Fibroblast of lung (primary cell): Measurements from ENCODE around the gene PIK3R1. TPM values are rescaled to one million over a fixed set of nuclear protein-coding genes. Genes with fewer than 3 reads are reported as not detected.

ENCODE experiments used
- DNase-seq, 2 donors: peaks; one replicate each; pipeline versions ENCODE4 v3.0.0 to v3.0.0-alpha.2; 2010; ENCODE audit warnings: low read depth in 2 of 2
- H2AFZ ChIP-seq: 2 replicates; pipeline ENCODE4 v1.5.1; 2012; ENCODE audit warnings: low read length, control low read depth, inconsistent platforms
- H3K27ac ChIP-seq: 2 replicates; pipeline ENCODE4 v1.5.1; 2011; ENCODE audit warnings: low read length, control low read depth; ENCODE audit not compliant: insufficient read depth
- H3K27me3 ChIP-seq: 2 replicates; pipeline ENCODE4 v1.5.1; 2011; ENCODE audit warnings: mild to moderate bottlenecking, low read length; ENCODE audit not compliant: control insufficient read depth, insufficient read depth
- H3K36me3 ChIP-seq: 2 replicates; pipeline ENCODE4 v1.5.1; 2011; ENCODE audit warnings: low read length; ENCODE audit not compliant: control insufficient read depth, insufficient read depth
- H3K4me1 ChIP-seq: 2 replicates; pipeline ENCODE4 v1.5.1; 2011; ENCODE audit warnings: low read length; ENCODE audit not compliant: control insufficient read depth, insufficient read depth; ENCODE audit errors: extremely low read depth
- H3K4me2 ChIP-seq: 2 replicates; pipeline ENCODE4 v1.5.1; 2011; ENCODE audit warnings: low read length, control low read depth; ENCODE audit not compliant: insufficient read depth; ENCODE audit errors: extremely low read depth
- H3K4me3 ChIP-seq, 4 experiments: fragments of 200-600 bp in 1 of 4; sonication (generic) in 1 of 4; replicated peaks in 1 of 4; 2 replicates each; pipeline ENCODE4 v1.5.1; 2011 to 2016; ENCODE audit warnings: low read length in 4 of 4, low read depth in 3 of 4, mild to moderate bottlenecking in 3 of 4, control low read depth in 2 of 4, inconsistent platforms in 1 of 4, mixed read lengths in 1 of 4; ENCODE audit not compliant: insufficient read depth in 1 of 4; ENCODE audit errors: control extremely low read depth in 1 of 4
- H3K79me2 ChIP-seq: 2 replicates; pipeline ENCODE4 v1.5.1; 2012; ENCODE audit warnings: mild to moderate bottlenecking, low read length, inconsistent platforms; ENCODE audit not compliant: control insufficient read depth, insufficient read depth
- H3K9ac ChIP-seq: 2 replicates; pipeline ENCODE4 v1.5.1; 2011; ENCODE audit warnings: mild to moderate bottlenecking, low read length, control low read depth; ENCODE audit not compliant: insufficient read depth
- H3K9me3 ChIP-seq: 2 replicates; pipeline ENCODE4 v1.5.1; 2012; ENCODE audit warnings: low read depth, low read length; ENCODE audit not compliant: control insufficient read depth, insufficient read depth
- H4K20me1 ChIP-seq: 2 replicates; pipeline ENCODE4 v1.5.1; 2011; ENCODE audit warnings: low read length; ENCODE audit not compliant: control insufficient read depth, insufficient read depth; ENCODE audit errors: extremely low read depth
- EZH2 ChIP-seq: IDR thresholded peaks from 2 replicates; pipeline ENCODE4 v1.5.1; 2012; ENCODE audit warnings: low read length, control low read depth, mild to moderate bottlenecking; ENCODE audit errors: missing control alignments
- polyA plus RNA-seq, 2 donors: library from polyadenylated mRNA; depleted of rRNA in 1 of 2; stranded (reverse) in 1 of 2; unstranded in 1 of 2; fragments of >200 nt; gene quantifications; 2 replicates each; pipeline ENCODE4 v1.2.1, GENCODE V29; 2011 to 2012; ENCODE audit warnings: missing spikeins in 1 of 2
- total RNA-seq: library from RNA; depleted of rRNA; stranded (reverse); fragments of >200 nt; gene quantifications from 2 replicates; pipeline ENCODE4 v1.2.1, GENCODE V29; 2014
- TF ChIP-seq, protein P1 (sequence below), 2 donors: IDR thresholded peaks in 1 of 2; conservative IDR thresholded peaks in 1 of 2; 1 replicate in 1 of 2; 2 replicates in 1 of 2; pipeline ENCODE4 v1.5.1; 2011 to 2012; ENCODE audit warnings: low read length in 2 of 2, control low read depth in 1 of 2, inconsistent platforms in 1 of 2, low read depth in 1 of 2, mild to moderate bottlenecking in 1 of 2

Gene PIK3R1
- total and polyA plus RNA-seq, 2 donors (not counting 1 experiment from before 2014, with no cell fraction given), result 17.7 to 36.3 TPM

DNA sequence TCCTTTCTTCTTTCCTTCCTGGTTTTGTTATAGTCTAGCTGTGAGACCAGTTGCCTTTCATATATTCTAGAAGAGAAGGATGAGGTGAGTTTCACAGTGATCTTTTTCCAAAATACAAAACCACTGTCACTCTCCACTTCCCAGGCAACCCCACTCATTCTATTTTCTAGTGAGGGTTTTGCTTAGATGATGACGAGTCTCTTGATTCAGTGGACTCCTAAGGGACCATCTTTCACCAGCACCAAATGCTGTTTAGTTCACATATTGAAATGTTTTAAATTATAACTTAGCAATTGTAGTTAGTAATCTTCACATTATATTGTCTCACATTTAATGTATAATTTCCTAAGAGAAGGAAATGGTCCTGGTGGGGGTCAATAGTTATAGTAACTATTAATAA, 25.2 kb downstream of the PIK3R1 start:
- Histone ChIP-seq H3K9me3 (no peaks in the 10 kb centered on the region), H3K4me1 (peaks cover 16% of the 10 kb centered on the region), H3K79me2 (peaks cover 13% of the 10 kb centered on the region), H3K27me3 (no peaks in the 10 kb centered on the region), H3K4me3 (no peak overlapping the region), H4K20me1 (no peaks in the 10 kb centered on the region), H3K4me2 (no peak overlapping the region), H3K9ac (no peak overlapping the region), H3K36me3 (peaks cover 2% of the 10 kb centered on the region), H2AFZ (no peak overlapping the region), H3K27ac (peak overlapping the region; percentile 55)
- no peak for DNase-seq
- no peak for TF ChIP-seq EZH2
- TF ChIP-seq, protein P1, sequence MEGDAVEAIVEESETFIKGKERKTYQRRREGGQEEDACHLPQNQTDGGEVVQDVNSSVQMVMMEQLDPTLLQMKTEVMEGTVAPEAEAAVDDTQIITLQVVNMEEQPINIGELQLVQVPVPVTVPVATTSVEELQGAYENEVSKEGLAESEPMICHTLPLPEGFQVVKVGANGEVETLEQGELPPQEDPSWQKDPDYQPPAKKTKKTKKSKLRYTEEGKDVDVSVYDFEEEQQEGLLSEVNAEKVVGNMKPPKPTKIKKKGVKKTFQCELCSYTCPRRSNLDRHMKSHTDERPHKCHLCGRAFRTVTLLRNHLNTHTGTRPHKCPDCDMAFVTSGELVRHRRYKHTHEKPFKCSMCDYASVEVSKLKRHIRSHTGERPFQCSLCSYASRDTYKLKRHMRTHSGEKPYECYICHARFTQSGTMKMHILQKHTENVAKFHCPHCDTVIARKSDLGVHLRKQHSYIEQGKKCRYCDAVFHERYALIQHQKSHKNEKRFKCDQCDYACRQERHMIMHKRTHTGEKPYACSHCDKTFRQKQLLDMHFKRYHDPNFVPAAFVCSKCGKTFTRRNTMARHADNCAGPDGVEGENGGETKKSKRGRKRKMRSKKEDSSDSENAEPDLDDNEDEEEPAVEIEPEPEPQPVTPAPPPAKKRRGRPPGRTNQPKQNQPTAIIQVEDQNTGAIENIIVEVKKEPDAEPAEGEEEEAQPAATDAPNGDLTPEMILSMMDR (conservative IDR thresholded peaks at IDR 0.05 in 1 of 2, IDR thresholded peaks at IDR 0.05 in 1 of 2; ENCODE audit: low read depth in 1 of 2, low read length in 2 of 2), result no peak

DNA sequence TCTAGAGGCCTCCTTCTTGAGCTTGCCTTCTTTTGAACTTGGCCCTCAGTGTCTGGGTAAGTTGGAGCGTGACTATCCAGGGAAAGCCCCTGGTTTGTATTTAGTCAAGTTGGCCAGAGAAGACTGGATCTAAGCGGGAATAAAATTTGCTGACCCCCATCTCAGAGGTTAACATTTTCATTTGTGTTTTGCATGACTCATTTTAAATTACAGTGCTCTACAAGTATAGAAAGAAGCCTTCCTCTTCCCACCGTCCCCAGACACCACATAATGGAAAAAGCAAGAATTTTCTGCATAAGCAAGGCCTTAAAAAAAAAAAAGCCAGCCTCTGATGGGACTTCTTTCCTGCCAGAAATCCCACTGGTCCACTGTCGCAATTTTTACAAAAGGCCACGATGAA, 27.2 kb downstream of the PIK3R1 start:
- Histone ChIP-seq H2AFZ (no peak overlapping the region), H3K9ac (no peak overlapping the region), H3K9me3 (no peaks in the 10 kb centered on the region), H3K27me3 (no peaks in the 10 kb centered on the region), H3K27ac (peak overlapping the region; percentile 14), H3K79me2 (peaks cover 15% of the 10 kb centered on the region), H3K4me3 (no peak overlapping the region), H3K36me3 (peaks cover 2% of the 10 kb centered on the region), H3K4me2 (no peak overlapping the region), H3K4me1 (peaks cover 16% of the 10 kb centered on the region), H4K20me1 (no peaks in the 10 kb centered on the region)
- DNase-seq, result peak; percentile 56 to 80
- TF ChIP-seq, protein P1 (conservative IDR thresholded peaks at IDR 0.05 in 1 of 2, IDR thresholded peaks at IDR 0.05 in 1 of 2; ENCODE audit: low read depth in 1 of 2, low read length in 2 of 2), result no peak
- no peak for TF ChIP-seq EZH2

DNA sequence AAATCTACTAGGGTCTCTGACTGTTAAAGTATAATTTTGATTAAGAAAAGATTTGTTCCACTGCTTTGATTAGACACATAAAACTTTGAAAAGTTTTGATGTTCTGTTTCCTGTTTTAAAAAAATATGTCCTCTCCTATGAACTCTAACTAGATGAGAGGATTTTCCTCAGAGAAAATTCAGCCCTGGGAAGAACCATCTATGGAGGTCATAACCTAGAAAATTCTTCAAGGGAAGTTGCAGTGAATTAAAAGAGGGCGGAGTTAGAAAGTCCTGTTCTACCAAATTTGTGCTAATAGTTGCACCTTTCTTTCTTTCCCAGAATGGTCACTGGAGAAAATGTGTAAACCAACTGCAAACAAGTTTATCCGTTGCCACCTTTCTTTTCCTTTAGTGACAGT, 27.7 kb downstream of the PIK3R1 start:
- Histone ChIP-seq H3K27ac (peak overlapping the region; percentile 14), H3K4me2 (no peak overlapping the region), H3K27me3 (no peaks in the 10 kb centered on the region), H3K9me3 (no peaks in the 10 kb centered on the region), H2AFZ (no peak overlapping the region), H3K4me1 (peaks cover 16% of the 10 kb centered on the region), H3K79me2 (peaks cover 15% of the 10 kb centered on the region), H3K36me3 (peaks cover 2% of the 10 kb centered on the region), H4K20me1 (no peaks in the 10 kb centered on the region), H3K9ac (no peak overlapping the region), H3K4me3 (no peak overlapping the region)
- TF ChIP-seq, protein P1 (conservative IDR thresholded peaks at IDR 0.05 in 1 of 2, IDR thresholded peaks at IDR 0.05 in 1 of 2; ENCODE audit: low read depth in 1 of 2, low read length in 2 of 2), result no peak
- no peak for TF ChIP-seq EZH2
- DNase-seq, result no peak
